ENCODE measurements around the gene ADAM15. TPM values are rescaled to one million over a fixed set of nuclear protein-coding genes. Genes with fewer than 3 reads are reported as not detected.

Gene ADAM15
- total and polyA plus RNA-seq, 2 donors (not counting 3 experiments of a cell fraction or from before 2014, with no cell fraction given), result 295 to 299 TPM

- Histone ChIP-seq H3K4me3 (replicated peaks in 1 of 3; ENCODE audit: insufficient read depth in 1 of 3, low read depth in 1 of 3, low read length in 3 of 3) (no peak overlapping the region), H3K36me3 (ENCODE audit: control insufficient read depth in 2 of 2, extremely low read depth in 1 of 2, insufficient read depth in 2 of 2, low read length in 2 of 2) (peaks cover 4 to 6% of the 10 kb centered on the region in 2 experiments), H3K9me1 (replicated peaks; ENCODE audit: control insufficient read depth, extremely low read depth, insufficient read depth, low read length) (no peaks in the 10 kb centered on the region), H3K9ac (replicated peaks; ENCODE audit: extremely low read depth, insufficient read depth, low read length) (no peak overlapping the region), H2AFZ (ENCODE audit: low read depth, low read length) (no peak overlapping the region), H3K27me3 (ENCODE audit: control insufficient read depth in 2 of 2, insufficient read depth in 2 of 2, low read length in 2 of 2) (no peaks in the 10 kb centered on the region), H3K9me3 (replicated peaks; ENCODE audit: control insufficient read depth, insufficient read depth, low read length) (no peaks in the 10 kb centered on the region), H4K20me1 (replicated peaks; ENCODE audit: control insufficient read depth, extremely low read depth, insufficient read depth, low read length) (no peaks in the 10 kb centered on the region), H3K4me1 (ENCODE audit: control insufficient read depth, extremely low read depth, insufficient read depth, low read length) (peaks cover 10% of the 10 kb centered on the region), H3K27ac (ENCODE audit: insufficient read depth, low read depth, low read length) (no peak overlapping the region), H3K79me2 (ENCODE audit: control insufficient read depth, insufficient read depth, low read length) (peaks cover 5% of the 10 kb centered on the region), H3K4me2 (ENCODE audit: insufficient read depth, low read length) (no peak overlapping the region)
- FAIRE-seq (peak; percentile 59), DNase-seq (ENCODE audit: low read depth, low spot score) (no peak)
- dilution Hi-C loops (cut with MboI; ENCODE audit: extremely low pct_ligation_motif_present, low sequenced_read_pairs) (no loop called here), intact Hi-C loops (cut with micrococcal nuclease) (no loop called here)
- BruUV-seq (replicated peaks), result no TSS peak
- POLR2A ChIA-PET, result no interaction called here
- no peak for TF ChIP-seq MYC (IDR thresholded peaks at IDR 0.05; ENCODE audit: low read depth, low read length)
- no peak for TF ChIP-seq EZH2 (IDR thresholded peaks at IDR 0.05; ENCODE audit: borderline replicate concordance, low read depth, low read length, severe bottlenecking)
- no peak for TF ChIP-seq FOS (IDR thresholded peaks at IDR 0.05; ENCODE audit: borderline replicate concordance, insufficient read depth, low read length)
- no peak for TF ChIP-seq GATA2 (IDR thresholded peaks at IDR 0.05; ENCODE audit: insufficient read depth, insufficient read length, low read depth, low read length)
- TF ChIP-seq, protein P1, sequence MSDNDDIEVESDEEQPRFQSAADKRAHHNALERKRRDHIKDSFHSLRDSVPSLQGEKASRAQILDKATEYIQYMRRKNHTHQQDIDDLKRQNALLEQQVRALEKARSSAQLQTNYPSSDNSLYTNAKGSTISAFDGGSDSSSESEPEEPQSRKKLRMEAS (IDR thresholded peaks at IDR 0.05; ENCODE audit: insufficient read depth, insufficient read length), result no peak
- TF ChIP-seq, protein P2, sequence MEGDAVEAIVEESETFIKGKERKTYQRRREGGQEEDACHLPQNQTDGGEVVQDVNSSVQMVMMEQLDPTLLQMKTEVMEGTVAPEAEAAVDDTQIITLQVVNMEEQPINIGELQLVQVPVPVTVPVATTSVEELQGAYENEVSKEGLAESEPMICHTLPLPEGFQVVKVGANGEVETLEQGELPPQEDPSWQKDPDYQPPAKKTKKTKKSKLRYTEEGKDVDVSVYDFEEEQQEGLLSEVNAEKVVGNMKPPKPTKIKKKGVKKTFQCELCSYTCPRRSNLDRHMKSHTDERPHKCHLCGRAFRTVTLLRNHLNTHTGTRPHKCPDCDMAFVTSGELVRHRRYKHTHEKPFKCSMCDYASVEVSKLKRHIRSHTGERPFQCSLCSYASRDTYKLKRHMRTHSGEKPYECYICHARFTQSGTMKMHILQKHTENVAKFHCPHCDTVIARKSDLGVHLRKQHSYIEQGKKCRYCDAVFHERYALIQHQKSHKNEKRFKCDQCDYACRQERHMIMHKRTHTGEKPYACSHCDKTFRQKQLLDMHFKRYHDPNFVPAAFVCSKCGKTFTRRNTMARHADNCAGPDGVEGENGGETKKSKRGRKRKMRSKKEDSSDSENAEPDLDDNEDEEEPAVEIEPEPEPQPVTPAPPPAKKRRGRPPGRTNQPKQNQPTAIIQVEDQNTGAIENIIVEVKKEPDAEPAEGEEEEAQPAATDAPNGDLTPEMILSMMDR (IDR thresholded peaks at IDR 0.05; ENCODE audit: extremely low read depth in 1 of 2, insufficient read depth in 1 of 2, low read depth in 1 of 2, low read length in 2 of 2), result no peak
- no peak for TF ChIP-seq POLR2A (IDR thresholded peaks at IDR 0.05; ENCODE audit: low read depth, low read length)
- TF ChIP-seq JUN (IDR thresholded peaks at IDR 0.05; ENCODE audit: borderline replicate concordance, insufficient read depth, insufficient read length, low read depth), result no peak
- TF ChIP-seq POLR2AphosphoS5 (IDR thresholded peaks at IDR 0.05; ENCODE audit: insufficient read depth, low read depth, low read length), result no peak
- CTCF ChIA-PET, result interaction anchor here (0.6 to 6.7 kb wide), 2 partner anchors 16 to 51 kb away, joined by 3 to 49 read pairs; no protein-coding TSS in a partner anchor
Measured at GRCh38 chr1:155068599-155068998, 17.5 kb downstream of the ADAM15 start.

Data from endothelial cell of umbilical vein (primary cell).